Fibroblast of skin of back (primary cell): ENCODE data around the gene GLOD4. TPM values are rescaled to one million over a fixed set of nuclear protein-coding genes. Genes with fewer than 3 reads are reported as not detected.
"Not testable (repeated sequence)": the region's sequence is repeated elsewhere in the genome, so short reads cannot be mapped to it uniquely, and the experiment has no call there.

Source experiments
- DNase-seq: peaks from one replicate; pipeline ENCODE4 v3.0.0-alpha.2; 2013
- polyA plus RNA-seq, 2 experiments: library from polyadenylated mRNA; unstranded; fragments of 120-200 nt; gene quantifications; one replicate each; pipeline ENCODE4 v1.2.1, GENCODE V29; 2013; ENCODE audit not compliant: insufficient read length in 2 of 2

Gene GLOD4, protein sequence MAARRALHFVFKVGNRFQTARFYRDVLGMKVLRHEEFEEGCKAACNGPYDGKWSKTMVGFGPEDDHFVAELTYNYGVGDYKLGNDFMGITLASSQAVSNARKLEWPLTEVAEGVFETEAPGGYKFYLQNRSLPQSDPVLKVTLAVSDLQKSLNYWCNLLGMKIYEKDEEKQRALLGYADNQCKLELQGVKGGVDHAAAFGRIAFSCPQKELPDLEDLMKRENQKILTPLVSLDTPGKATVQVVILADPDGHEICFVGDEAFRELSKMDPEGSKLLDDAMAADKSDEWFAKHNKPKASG
- polyA plus RNA-seq (2013, experiment 1 of 2; ENCODE audit: insufficient read length) = 64.2 TPM
- 52.1 TPM for polyA plus RNA-seq (2013, experiment 2 of 2; ENCODE audit: insufficient read length)

DNA sequence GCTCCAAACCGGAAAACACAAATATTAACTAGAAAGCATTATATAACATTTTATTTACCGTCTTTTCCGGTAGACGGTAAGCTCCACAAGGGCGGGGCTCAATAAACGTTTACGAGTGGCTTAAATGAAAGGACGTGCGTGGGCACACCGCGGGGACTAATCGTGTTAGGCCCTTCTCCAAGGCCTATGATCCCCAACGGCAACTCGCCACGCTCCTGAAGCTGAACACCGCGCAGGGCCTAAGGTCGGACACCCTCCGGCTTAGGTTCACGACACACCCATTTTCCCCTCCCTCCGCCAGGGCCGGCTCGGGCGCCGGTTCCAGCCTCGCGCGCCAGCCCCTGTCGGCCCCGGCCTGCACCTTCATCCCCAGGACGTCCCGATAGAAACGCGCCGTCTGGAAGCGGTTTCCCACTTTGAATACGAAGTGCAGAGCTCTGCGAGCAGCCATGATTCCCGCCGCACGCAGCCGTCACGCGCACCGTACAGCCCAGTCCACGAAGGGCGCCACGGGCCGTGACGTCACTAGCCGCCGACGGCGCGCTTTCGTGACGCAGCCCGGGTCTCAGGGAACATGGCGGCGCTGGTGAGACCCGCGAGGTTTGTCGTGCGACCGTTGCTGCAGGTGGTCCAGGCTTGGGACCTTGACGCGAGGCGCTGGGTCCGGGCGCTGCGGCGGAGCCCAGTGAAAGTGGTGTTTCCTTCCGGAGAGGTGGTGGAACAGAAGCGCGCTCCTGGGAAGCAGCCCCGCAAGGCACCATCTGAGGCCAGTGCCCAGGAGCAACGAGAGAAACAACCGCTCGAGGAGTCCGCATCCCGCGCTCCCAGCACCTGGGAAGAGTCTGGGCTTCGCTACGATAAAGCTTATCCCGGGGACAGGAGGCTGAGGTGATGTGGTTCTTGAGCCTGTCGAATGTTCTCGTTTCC is at the start of gene GLOD4, which contains the start of gene MRM3:
Gene GLOD4, minus strand, starts transcription at position 476 of the 927 bp plus-strand sequence. Its CDS starts 25 bp downstream, at position 451.
Gene MRM3, plus strand, starts transcription at position 549 of the 927 bp plus-strand sequence. Its CDS starts 26 bp downstream, at position 575.
- peak; percentile 86 for DNase-seq

DNA sequence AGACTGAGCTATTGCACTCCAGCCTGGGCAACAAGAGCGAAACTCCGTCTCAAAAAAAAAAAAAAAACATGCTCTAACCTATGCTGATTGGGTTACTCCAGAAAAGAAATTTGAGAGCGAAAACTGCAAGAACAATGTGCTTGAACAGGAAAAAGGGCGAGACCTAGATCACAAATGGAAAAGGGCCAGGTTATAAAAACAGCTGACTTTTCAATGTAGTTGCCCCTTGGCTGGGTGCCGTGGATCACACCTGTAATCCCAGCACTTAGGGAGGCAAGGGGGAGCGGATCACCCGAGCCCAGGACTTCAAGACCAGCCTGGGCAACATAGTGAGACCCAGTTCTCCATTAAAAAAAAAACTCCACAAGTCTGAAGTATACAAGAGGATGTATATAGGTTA is 48.9 kb upstream of the GLOD4 start:
- no peak for DNase-seq

DNA sequence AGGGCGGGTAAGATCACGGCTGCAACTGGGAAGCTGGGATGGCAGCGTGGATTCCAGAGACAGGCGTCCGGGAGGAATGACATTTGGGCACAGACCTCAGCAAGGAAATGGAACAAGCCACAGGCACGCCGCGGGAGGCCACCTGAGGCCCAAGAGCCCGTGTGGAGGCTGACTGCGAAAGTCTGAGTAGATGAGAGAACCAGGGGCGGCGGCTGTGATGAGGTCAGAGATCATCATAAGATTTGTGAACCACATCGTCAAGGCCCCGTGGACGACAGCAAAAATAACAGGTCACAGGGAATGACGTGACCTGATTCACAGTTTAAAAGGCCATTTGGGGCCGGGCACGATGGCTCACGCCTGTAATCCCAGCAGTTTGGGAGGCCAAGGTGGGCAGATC is 48.3 kb upstream of the GLOD4 start:
- no peak for DNase-seq

DNA sequence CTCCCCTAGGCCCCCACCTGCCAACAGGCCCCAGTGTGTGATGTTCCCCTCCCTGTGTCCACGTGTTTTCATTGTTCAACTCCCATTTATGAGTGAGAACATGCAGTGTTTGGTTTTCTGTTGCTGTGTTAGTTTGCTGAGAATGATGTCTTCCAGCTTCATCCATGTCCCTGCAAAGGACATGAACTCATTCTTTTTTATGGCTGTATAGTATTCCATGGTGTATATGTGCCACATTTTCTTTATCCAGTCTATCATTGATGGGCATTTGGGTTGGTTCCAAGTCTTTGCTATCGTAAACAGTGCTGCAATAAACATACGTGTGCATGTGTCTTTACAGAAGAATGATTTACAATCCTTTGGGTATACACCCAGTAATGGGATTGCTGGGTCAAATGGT is 47.5 kb upstream of the GLOD4 start:
- not testable (repeated sequence) for DNase-seq

DNA sequence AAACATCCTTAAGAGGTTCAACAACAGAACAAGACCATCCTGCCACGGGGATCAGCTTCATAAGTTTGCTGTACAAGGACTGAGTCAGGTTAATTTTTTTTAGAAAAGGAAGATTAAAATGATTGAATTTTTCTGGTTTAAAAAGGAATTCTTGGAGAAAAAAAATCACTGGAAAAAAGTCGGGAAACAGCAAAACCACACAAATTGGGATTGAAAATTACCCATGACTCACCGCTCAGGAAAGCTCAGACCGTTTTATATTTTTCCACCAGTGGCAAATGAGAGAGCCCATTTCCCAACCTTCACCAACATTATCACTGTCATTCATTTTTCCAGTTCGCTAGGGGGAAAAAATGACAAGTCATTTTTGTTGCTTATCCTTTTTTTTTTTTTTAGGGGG is 46.7 kb upstream of the GLOD4 start:
- peak; percentile 66 for DNase-seq

DNA sequence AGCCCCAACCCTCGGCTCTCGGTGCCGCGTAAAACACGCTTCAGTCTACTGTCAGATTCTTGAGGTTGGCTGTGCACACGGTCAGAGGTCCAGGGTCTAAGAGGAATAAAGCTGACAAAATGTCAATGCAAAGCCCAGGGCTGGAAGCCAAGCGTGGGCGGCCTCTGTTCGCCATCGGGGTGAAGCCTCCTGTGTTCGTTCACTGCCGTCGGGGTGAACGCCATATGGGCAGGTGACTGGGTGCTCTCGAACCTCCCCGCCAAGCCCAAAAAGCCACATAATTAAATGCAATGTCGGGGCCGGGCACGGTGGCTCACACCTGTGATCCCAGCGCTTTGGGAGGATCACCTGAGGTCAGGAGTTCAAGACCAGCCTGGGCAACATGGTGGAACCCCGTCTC is 44.7 kb upstream of the GLOD4 start:
- DNase-seq = no peak

DNA sequence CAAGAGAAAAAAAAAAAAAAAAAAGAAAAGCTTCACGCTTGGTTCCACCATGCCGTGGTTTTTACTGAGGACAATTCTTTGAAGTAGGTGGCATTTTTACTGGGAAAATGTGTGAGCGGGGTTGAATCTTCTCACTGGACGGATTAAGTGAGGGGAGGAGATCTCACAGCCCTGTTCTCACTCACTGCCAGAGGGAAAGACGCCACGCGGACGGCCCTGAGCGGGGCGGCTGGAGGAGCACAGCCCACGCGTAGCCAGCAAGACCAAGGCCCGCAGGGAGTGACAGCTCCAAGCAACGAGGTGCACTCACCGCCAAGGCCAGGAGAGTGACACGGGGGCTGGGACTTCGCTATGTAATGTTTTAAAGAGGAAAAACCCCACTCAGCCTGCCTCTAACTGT is 43.1 kb upstream of the GLOD4 start:
- no peak for DNase-seq

DNA sequence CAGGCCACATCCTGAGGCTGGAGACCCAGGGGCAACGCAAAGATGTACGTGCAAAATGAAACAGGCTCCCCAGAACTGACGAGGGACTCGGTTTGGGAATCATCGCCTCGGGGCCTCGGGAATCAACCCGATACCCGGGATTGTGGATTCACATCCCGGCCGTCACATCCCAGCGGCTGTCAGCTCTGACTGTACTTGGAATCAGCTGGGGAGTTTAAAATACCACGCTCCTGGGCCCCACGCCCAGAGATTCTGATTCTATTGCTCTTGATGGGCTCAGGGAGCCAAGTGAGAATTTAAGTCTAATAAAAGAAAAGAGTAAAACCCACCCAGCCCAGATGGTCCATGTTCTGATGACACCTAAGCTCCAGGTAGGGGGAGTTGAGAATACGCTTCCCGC is 42.3 kb upstream of the GLOD4 start:
- no peak for DNase-seq

GRCh38 chr17:823501-823902 is 41.4 kb upstream of the GLOD4 start:
- DNase-seq = no peak

GRCh38 chr17:819251-819650 is 37.2 kb upstream of the GLOD4 start:
- no peak for DNase-seq

DNA sequence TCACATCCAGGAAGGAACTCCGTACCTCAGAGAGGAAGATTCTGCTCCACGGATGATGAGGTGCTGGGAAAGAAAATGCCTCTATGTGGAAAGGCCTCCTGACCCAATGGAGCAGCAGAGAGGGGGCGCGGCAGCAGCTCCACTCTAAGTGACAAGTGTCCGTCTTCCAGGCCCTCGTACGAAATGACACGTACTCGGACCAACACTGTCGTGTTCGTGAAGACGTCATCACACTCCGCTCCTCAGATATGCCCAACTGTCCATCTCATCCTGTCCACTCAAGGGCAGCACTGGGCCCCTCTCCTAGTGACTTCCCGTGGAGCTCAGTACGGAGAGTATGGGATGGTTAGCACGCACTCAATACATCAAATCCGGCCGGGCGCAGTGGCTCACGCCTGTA is 32.3 kb upstream of the GLOD4 start:
- no peak for DNase-seq

DNA sequence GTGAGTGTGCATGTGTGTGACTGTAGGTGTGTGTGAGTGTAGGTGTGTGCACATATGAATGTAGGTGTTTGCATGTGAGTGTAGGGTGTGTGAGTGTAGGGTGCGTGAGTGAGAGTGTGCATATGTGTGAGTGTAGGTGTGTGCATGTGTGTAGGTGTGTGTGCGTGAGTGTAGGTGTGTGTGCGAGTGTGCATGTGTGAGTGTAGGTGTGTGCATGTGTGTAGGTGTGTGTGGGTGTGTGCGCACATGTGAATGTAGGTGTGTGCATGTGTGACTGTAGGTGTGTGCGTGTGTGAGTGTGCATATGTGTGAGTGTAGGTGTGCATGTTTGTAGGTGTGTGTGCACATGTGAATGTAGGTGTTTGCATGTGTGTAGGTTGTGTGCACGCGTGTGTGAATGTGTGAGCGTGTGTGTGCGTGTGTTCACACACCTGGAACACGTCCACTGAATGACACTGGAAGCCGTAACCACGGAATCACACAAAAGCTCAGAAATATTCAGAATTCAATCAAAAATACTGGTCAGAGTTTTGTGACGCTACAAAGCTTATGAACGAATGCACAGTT is 30.6 kb upstream of the GLOD4 start:
- no peak for DNase-seq

DNA sequence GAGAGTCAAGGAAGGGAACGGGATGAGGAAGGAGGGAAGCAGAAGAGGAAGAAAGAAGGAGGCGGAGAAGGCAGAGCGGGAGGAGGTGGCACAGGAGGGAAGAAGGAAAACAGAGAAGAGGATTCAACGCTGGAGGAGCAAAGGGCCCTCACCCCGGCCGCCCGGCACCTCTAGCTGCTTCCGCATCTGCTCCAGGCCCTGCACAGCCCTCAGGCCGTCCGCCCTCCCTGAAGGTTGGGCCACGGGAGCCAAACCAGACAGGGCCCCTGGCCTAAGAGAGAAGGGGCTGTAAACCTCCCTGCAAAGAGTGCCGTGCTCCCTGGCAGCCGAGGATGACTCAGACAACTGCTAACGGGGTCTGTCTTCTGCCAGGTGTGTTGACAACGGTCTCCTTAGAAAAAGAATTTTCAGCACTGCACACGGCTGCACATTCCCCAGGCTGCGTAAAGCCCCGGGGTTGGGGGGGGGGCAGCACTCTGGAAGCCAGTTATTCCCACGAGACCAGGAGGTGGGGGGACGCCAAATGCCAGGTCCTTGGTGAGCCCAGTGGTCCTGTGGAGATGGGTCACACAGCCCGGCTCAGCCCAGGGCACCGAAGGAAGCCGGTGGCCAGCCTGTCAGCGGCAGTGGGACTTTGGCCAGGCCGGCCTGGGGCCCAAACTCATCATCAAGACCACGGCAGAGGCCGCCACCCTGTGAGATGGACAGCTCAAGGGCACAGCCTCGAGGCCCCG is 29.1 kb upstream of the GLOD4 start:
- no peak for DNase-seq

GRCh38 chr17:807523-808294 is 25.6 kb upstream of the GLOD4 start:
- no peak for DNase-seq

GRCh38 chr17:806781-807522 is 24.9 kb upstream of the GLOD4 start:
- DNase-seq = no peak

- no peak for DNase-seq
These were observed 24.3 kb upstream of the GLOD4 start for GRCh38 chr17:806346-806745.

GRCh38 chr17:805886-806285 is 23.8 kb upstream of the GLOD4 start:
- not testable (repeated sequence) for DNase-seq

GRCh38 chr17:804541-805435 is 22.7 kb upstream of the GLOD4 start:
- DNase-seq = no peak
